Ishikawa (cell line): ENCODE results near the gene TP53TG3.
"Not testable (repeated sequence)": the region's sequence is repeated elsewhere in the genome, so short reads cannot be mapped to it uniquely, and the experiment has no call there.

ENCODE experiments used
- RAD21 ChIP-seq: IDR thresholded peaks from 2 replicates; pipeline ENCODE4 v1.6.1; 2012; ENCODE audit warnings: low read depth
- TEAD4 ChIP-seq: IDR thresholded peaks from 2 replicates; pipeline ENCODE4 v1.6.1; 2012
- ZBTB7A ChIP-seq: IDR thresholded peaks from 2 replicates; pipeline ENCODE4 v1.6.1; 2012; ENCODE audit warnings: low read depth

The TP53TG3 gene

GRCh38 chr16:32676065-32676464, at the start of gene TP53TG3:
Gene TP53TG3, minus strand, starts transcription at chr16:32676165. Its CDS starts 68 bp downstream, at chr16:32676097.
- not testable (repeated sequence) for TF ChIP-seq RAD21, ZBTB7A, TEAD4
